ENCODE results near the gene C18orf63. TPM values are rescaled to one million over a fixed set of nuclear protein-coding genes. Genes with fewer than 3 reads are reported as not detected.
"Not testable (repeated sequence)": the region's sequence is repeated elsewhere in the genome, so short reads cannot be mapped to it uniquely, and the experiment has no call there.

C18orf63 gene
- total and polyA plus RNA-seq, 8 donors: 0.16 to 0.26 TPM; not detected in 6

DNA sequence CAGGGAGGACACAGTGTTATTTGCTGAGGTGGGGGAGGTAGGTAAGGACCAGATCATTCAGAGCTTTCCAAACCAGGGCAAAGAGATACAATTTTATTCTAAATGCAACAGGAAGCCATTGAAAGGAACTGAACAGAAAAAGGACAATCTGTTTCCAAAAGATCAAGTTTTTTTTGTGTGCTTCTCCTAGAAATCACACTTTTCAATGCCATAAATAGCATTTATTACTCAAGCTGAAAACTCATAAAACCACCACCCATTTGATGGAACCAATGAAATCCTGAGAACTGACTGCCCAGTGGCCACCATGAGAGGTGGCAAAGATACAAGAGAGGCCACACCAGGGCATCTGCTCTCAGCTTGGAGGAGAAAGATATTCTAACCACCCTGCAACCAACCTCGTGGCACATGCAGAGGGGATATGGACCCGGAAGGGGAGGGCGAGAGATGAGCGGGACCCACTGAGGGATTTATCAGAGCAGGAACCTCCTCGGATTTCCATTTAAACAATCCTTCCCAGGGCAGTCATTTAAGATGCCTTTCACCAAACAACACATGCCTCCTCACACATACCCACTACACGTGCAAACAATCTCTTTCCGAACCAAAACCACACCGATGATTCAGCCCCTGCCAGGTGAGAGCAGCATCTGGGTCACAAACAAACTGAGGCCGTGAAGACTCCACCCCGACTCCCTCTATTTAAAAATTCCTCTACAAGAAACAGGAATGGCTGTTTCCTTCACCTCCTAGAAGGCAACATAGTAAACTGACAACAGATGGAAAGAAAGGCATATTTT lies 32.7 kb upstream of the C18orf63 start:
- Histone ChIP-seq H3K27me3 (no peaks in the 10 kb centered on the region), H3K27ac (peak overlapping the region; percentile 36 to 70), H3K36me3 (no peaks in the 10 kb centered on the region), H3K9me3 (no peaks in the 10 kb centered on the region), H3K4me3 (no peak overlapping the region), H3K4me1 (peaks cover 33 to 82% of the 10 kb centered on the region in 2 donors)
- DNase-seq (no peak), ATAC-seq (peak; percentile 3)
- intact Hi-C loops (cut with DNase I): no loop called here
- TF ChIP-seq, protein P1, sequence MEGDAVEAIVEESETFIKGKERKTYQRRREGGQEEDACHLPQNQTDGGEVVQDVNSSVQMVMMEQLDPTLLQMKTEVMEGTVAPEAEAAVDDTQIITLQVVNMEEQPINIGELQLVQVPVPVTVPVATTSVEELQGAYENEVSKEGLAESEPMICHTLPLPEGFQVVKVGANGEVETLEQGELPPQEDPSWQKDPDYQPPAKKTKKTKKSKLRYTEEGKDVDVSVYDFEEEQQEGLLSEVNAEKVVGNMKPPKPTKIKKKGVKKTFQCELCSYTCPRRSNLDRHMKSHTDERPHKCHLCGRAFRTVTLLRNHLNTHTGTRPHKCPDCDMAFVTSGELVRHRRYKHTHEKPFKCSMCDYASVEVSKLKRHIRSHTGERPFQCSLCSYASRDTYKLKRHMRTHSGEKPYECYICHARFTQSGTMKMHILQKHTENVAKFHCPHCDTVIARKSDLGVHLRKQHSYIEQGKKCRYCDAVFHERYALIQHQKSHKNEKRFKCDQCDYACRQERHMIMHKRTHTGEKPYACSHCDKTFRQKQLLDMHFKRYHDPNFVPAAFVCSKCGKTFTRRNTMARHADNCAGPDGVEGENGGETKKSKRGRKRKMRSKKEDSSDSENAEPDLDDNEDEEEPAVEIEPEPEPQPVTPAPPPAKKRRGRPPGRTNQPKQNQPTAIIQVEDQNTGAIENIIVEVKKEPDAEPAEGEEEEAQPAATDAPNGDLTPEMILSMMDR (IDR thresholded peaks at IDR 0.05): no peak

DNA sequence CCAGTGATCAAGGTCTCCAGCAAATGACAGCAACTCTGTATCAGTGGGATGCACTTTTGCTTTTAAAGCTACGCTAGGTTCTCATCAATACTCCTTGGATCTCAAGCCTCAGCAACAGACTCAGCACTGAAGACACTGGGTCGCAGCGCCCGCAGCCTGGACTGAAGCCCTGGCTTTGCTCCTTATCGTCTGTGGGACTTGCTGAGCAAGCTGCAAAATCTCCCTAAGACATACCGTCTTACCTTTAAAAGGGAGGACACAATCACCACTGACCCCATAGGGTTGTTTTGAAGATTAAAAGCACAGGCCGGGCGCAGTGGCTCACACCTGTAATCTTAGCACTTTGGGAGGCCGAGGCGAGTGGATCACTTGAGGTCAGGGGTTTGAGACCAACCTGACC lies 32.0 kb upstream of the C18orf63 start:
- no peak for DNase-seq
- Histone ChIP-seq H3K27ac (peak overlapping the region in 1 of 2 donors; percentile 70), H3K4me3 (no peak overlapping the region), H3K27me3 (no peaks in the 10 kb centered on the region), H3K4me1 (peaks cover 31 to 87% of the 10 kb centered on the region in 2 donors), H3K9me3 (no peaks in the 10 kb centered on the region), H3K36me3 (no peaks in the 10 kb centered on the region)
- intact Hi-C loops (cut with DNase I): no loop called here
- TF ChIP-seq, protein P1 (IDR thresholded peaks at IDR 0.05): no peak
- ATAC-seq: no peak

DNA sequence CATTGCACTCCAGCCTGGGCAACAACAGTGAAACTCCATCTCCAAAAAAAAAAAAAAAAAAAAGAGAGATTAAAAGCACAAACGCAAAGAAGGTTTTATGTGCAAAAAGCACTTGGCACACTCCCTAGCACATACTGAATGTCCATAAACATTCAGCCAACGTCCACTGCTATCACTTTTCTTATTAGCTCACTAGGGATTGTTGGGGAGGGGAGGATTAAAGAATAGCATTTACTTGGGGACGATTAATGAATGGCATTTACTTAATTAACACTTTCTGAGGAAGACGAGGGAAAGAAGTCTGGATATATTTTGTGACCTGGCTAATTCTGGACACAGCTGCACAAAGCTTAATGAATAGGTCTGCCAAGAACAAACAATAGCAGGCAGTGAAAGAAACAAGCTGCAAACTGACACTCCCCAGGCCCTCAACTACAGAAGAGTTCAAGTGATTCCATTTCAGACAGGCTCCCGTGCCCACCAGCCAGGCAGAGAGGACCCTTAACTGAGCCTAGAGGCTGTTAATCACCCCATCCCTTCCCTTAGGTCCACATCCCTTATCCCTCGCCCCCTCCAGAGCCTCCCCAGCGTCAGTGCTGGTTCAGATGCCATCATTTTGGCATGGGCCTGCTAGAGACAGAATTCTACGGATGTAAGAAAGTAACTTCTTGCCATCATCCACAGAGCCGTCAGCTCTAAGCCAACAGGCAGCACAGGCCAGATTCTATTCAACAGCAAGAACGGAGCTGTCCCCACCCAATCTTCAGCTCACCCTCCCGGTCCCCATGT lies 31.3 kb upstream of the C18orf63 start:
- ATAC-seq (peak; percentile 6), DNase-seq (peak in 2 of 4 donors; percentile 68 to 76)
- TF ChIP-seq, protein P1 (IDR thresholded peaks at IDR 0.05): no peak
- no peaks in the 10 kb centered on the region for H3K27me3 ChIP-seq
- no peaks in the 10 kb centered on the region for H3K9me3 ChIP-seq
- intact Hi-C loops (cut with DNase I): no loop called here
- peaks cover 27 to 87% of the 10 kb centered on the region in 2 donors for H3K4me1 ChIP-seq
- H3K36me3 ChIP-seq: no peaks in the 10 kb centered on the region
- H3K4me3 ChIP-seq: no peak overlapping the region
- peak overlapping the region; percentile 61 to 70 for H3K27ac ChIP-seq

DNA sequence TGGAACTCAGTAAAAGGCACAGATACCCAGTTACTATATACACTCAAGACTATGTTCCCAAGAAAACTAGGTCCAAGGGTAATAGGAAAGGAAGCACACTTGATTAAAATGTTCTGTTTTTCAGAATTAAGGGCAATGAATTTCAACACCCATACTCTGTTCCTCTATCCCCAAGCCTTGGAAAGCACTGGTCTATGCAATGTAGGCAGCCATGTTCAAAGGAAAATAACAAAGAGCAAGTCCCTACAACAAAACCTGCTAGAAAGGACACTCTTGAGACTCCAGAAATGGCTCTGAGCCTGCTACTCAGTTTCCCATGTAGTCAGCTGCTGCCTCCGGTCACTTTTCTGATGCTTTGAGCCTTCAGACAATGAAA lies 30.7 kb upstream of the C18orf63 start:
- no peaks in the 10 kb centered on the region for H3K9me3 ChIP-seq
- no peak for DNase-seq
- H3K27ac ChIP-seq: peak overlapping the region; percentile 61 to 70
- intact Hi-C loops (cut with DNase I): no loop called here
- ATAC-seq: no peak
- H3K4me1 ChIP-seq: peaks cover 27 to 88% of the 10 kb centered on the region in 2 donors
- H3K4me3 ChIP-seq: no peak overlapping the region
- TF ChIP-seq, protein P1 (IDR thresholded peaks at IDR 0.05): no peak
- no peaks in the 10 kb centered on the region for H3K27me3 ChIP-seq
- no peaks in the 10 kb centered on the region for H3K36me3 ChIP-seq

DNA sequence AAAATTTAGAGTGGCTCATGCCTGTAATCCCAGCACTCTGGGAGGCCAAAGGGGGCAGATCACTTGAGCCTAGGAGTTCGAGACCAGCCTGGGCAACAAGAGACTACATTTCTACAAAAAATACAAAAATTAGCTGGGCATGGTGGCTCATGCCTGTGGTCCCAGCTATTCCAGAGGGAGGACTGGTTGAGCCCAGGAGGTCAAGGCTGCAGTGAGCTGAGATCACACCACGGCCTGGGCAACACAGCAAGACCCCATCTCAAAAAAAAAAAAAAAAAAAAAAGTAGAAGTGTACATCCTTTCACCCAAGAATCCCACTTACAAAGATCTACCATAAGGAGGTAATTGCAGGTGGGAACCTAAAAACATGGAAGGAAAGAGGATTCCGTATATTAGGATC lies 30.1 kb upstream of the C18orf63 start:
- intact Hi-C loops (cut with DNase I); H3K27me3 ChIP-seq; H3K4me3 ChIP-seq; H3K9me3 ChIP-seq; ATAC-seq; H3K36me3 ChIP-seq; DNase-seq: not testable (repeated sequence)
- Histone ChIP-seq H3K27ac (peak overlapping the region; percentile 78 to 80), H3K4me1 (peaks cover 27 to 91% of the 10 kb centered on the region in 2 donors)

Data from left lung (tissue), 10 donors.